C4-2B (cell line): ENCODE results near the gene NECTIN1.

ENCODE experiments used
- ZFX ChIP-seq: fragments of 450-650 bp; IDR thresholded peaks from 2 replicates; pipeline ENCODE4 v1.6.1; 2017
- TF ChIP-seq, protein P1 (sequence below): fragments of 450-650 bp; conservative IDR thresholded peaks from 2 replicates; pipeline ENCODE4 v1.5.1; 2017; ENCODE audit warnings: mild to moderate bottlenecking

DNA sequence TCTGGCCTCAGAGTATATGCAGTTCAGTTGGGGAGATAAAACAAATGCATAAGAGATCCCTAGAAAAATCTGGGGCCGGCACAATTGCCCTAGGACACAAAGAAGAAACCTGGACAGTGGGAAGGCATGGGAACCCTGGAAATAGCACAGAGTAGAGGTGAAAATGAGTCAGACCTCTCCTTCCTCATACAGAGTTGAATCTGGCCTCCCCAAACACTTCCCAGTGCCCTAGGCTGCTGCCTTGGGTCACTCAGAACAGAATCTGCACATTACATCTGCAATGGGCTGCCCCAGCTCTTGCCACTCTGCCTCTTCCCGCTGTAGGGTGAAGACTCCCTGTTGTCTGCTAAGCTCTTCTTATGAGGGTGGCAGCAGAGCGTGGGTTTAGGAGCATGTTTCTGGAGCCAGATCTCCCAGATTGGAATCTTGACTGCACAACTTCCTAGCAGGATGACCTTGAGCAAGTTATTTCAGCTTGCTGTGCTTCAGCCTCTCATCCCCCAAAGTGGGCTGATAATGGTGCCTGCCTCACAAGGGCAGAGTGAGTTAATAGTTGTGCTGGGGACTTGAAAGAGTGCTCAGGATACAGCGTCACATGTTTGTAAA is 47.1 kb upstream of the NECTIN1 start:
- TF ChIP-seq, protein P1, sequence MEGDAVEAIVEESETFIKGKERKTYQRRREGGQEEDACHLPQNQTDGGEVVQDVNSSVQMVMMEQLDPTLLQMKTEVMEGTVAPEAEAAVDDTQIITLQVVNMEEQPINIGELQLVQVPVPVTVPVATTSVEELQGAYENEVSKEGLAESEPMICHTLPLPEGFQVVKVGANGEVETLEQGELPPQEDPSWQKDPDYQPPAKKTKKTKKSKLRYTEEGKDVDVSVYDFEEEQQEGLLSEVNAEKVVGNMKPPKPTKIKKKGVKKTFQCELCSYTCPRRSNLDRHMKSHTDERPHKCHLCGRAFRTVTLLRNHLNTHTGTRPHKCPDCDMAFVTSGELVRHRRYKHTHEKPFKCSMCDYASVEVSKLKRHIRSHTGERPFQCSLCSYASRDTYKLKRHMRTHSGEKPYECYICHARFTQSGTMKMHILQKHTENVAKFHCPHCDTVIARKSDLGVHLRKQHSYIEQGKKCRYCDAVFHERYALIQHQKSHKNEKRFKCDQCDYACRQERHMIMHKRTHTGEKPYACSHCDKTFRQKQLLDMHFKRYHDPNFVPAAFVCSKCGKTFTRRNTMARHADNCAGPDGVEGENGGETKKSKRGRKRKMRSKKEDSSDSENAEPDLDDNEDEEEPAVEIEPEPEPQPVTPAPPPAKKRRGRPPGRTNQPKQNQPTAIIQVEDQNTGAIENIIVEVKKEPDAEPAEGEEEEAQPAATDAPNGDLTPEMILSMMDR, result no peak
- no peak for TF ChIP-seq ZFX
